Measurements from ENCODE around the gene BMAL1.

BMAL1 gene

GRCh38 chr11:13347901-13348300, 70.3 kb downstream of the BMAL1 start:
- DNase-seq: no peak

- no peak for DNase-seq
Measured at GRCh38 chr11:13348305-13348704, 70.7 kb downstream of the BMAL1 start.

GRCh38 chr11:13349046-13349445, 71.5 kb downstream of the BMAL1 start:
- no peak for DNase-seq

- DNase-seq: no peak
Measured at GRCh38 chr11:13349581-13349980, 72.0 kb downstream of the BMAL1 start.

- no peak for DNase-seq
Measured at GRCh38 chr11:13352711-13353110, 75.1 kb downstream of the BMAL1 start.

- no peak for DNase-seq
Measured at GRCh38 chr11:13354335-13354734, 76.7 kb downstream of the BMAL1 start.

GRCh38 chr11:13355191-13355590, 77.6 kb downstream of the BMAL1 start:
- no peak for DNase-seq

GRCh38 chr11:13357232-13357631, 79.6 kb downstream of the BMAL1 start:
- no peak for DNase-seq

GRCh38 chr11:13358596-13359270, 81.1 kb downstream of the BMAL1 start:
- no peak for DNase-seq

GRCh38 chr11:13362596-13363109, 85.1 kb downstream of the BMAL1 start:
- DNase-seq: no peak

- no peak for DNase-seq
Measured at GRCh38 chr11:13364388-13364787, 86.8 kb downstream of the BMAL1 start.

GRCh38 chr11:13366266-13367026, 88.9 kb downstream of the BMAL1 start:
- DNase-seq: no peak

- DNase-seq: no peak
Measured at GRCh38 chr11:13367115-13367514, 89.5 kb downstream of the BMAL1 start.

GRCh38 chr11:13368041-13368446, 90.5 kb downstream of the BMAL1 start:
- DNase-seq: no peak

- no peak for DNase-seq
Measured at GRCh38 chr11:13373216-13373615, 95.6 kb downstream of the BMAL1 start.

GRCh38 chr11:13375798-13376197, 98.2 kb downstream of the BMAL1 start:
- DNase-seq: no peak

- DNase-seq: no peak
Measured at GRCh38 chr11:13376402-13376801, 98.8 kb downstream of the BMAL1 start.

GRCh38 chr11:13376838-13377237, 99.2 kb downstream of the BMAL1 start:
- DNase-seq: no peak

- no peak for DNase-seq
Measured at GRCh38 chr11:13378316-13378715, 100.7 kb downstream of the BMAL1 start.

GRCh38 chr11:13380731-13381130, 103.1 kb downstream of the BMAL1 start:
- DNase-seq: no peak

- DNase-seq: no peak
Measured at GRCh38 chr11:13382751-13383150, 105.2 kb downstream of the BMAL1 start.

GRCh38 chr11:13384908-13385640, 107.5 kb downstream of the BMAL1 start:
- DNase-seq: no peak

GRCh38 chr11:13386567-13386966, 109.0 kb downstream of the BMAL1 start:
- no peak for DNase-seq

- no peak for DNase-seq
Measured at GRCh38 chr11:13388741-13389140, 111.2 kb downstream of the BMAL1 start.
